Pancreas (tissue), 10 donors: Measurements from ENCODE around the gene IER5L. TPM values are rescaled to one million over a fixed set of nuclear protein-coding genes. Genes with fewer than 3 reads are reported as not detected.

Source experiments
- ATAC-seq, 4 donors: fragments of 200-7000 bp; cut with Tn5 transposase; one replicate each; pipeline versions ENCODE4 v1.8.0 to v1.9.1; 2020; ENCODE audit warnings: mild to moderate bottlenecking in 4 of 4, moderate library complexity in 4 of 4
- DNase-seq, 6 donors: peaks; one replicate each; pipeline ENCODE4 v3.0.0-alpha.2; 2020
- FAIRE-seq: peaks from 2 replicates; lab custom pipeline; 2012; peaks lifted over from hg19 to GRCh38; lab: Jason Lieb, UNC
- H3K27ac ChIP-seq, 4 donors: fragments of 200-600 bp; sonication (generic); 1 replicate in 3 of 4; 2 replicates in 1 of 4; pipeline versions ENCODE4 v1.5.0 to v1.8.0; 2020
- H3K27me3 ChIP-seq, 4 donors: fragments of 200-600 bp; one replicate each; pipeline ENCODE4 v1.8.0; 2021
- H3K36me3 ChIP-seq, 3 donors: fragments of 200-600 bp; sonication (generic) in 1 of 3; one replicate each; pipeline versions ENCODE4 v1.5.0 to v1.8.0; 2020 to 2021
- H3K4me1 ChIP-seq, 3 donors: fragments of 200-600 bp; one replicate each; pipeline ENCODE4 v1.8.0; 2021
- H3K4me3 ChIP-seq, 4 donors: fragments of 200-600 bp; sonication (generic) in 2 of 4; one replicate each; pipeline versions ENCODE4 v1.5.0 to v1.8.0; 2020 to 2021
- H3K9me3 ChIP-seq, 4 donors: fragments of 200-600 bp; one replicate each; pipeline ENCODE4 v1.8.0; 2021
- whole genome bisulfite sequencing, 2 donors: extraction: QIAGEN DNeasy Blood & Tissue Kit; methylation state at CpG; one replicate each; pipeline ENCODE4 v1.1.7; 2013; 5-methylcytosine and 5-hydroxymethylcytosine counted together
- intact Hi-C, 3 donors: fragments of 100-400 bp; cut with DNase I; formaldehyde crosslinking; loops; one replicate each; pipeline versions ENCODE4 v1.11.1 to v1.14.2; 2022
- polyA plus RNA-seq, 2 donors: library from polyadenylated mRNA; stranded (reverse); fragments of 200-250 nt; gene quantifications; one replicate each; pipeline ENCODE4 v1.2.3, GENCODE V29; 2013
- total RNA-seq, 6 donors: library from RNA; stranded (reverse); fragmentation: NEBNext Ultra II Directional in 4 of 6; extraction: Animal tissue kit (Norgen Biotek cat#: 25700) in 4 of 6; gene quantifications; one replicate each; pipeline versions ENCODE4 v1.2.1 to v1.2.4, GENCODE V29; 2021 to 2023
- TF ChIP-seq, protein P1 (sequence below), 4 donors: fragments of 200-600 bp; sonication (generic) in 3 of 4; IDR thresholded peaks; one replicate each; pipeline versions ENCODE4 v1.5.0 to v1.8.0; 2021; ENCODE audit warnings: antibody characterized with exemption in 4 of 4
- donor health status: healthy with polysubstance abuse.
- donor health status: DM: no; HTN: no; CAD: no; lungs with moderate emphysema.
- donor health status: DM: no; HTN: no; CAD: no.
- donor health status: control.
- donor health status: control.
- donor health status: Bipolar disorder and iron deficiency.
- donor health status: DM: yes; HTN: yes; CAD: no.
- donor health status: DM: no; HTN: no; CAD: no.
- donor health status: DM: no; HTN: no; CAD: no.
- donor health status: DM: yes; HTN: yes; CAD: no.

The IER5L gene
- total and polyA plus RNA-seq, 8 donors = 1.8 to 14.3 (median 6.4) TPM

DNA sequence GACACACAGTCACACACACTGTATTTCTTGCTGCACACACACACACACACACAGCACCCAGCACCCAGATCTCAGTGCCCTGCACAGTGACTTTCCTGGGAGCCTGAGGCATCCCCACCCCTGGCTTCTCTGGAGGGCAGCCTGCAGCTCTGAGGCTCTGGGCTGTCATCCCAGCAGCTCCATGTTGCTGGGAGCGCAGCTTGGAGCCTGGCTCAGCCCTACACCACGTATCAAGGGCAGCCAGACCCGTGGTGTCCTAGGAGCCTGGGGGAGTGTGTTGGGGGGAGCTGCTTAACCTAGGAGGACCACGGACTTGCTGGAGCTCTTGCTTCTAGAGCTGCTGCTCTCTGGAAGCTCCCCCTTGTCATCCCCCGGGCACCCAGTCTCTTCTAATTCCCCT is 5.2 kb downstream of the IER5L start:
- Histone ChIP-seq H3K27me3 (no peaks in the 10 kb centered on the region), H3K9me3 (no peaks in the 10 kb centered on the region), H3K4me3 (no peak overlapping the region), H3K4me1 (peaks cover 0 to 16% (median 14%) of the 10 kb centered on the region in 3 donors), H3K27ac (peak overlapping the region in 1 of 4 donors; percentile 30), H3K36me3 (no peaks in the 10 kb centered on the region)
- no peak for FAIRE-seq
- no peak for DNase-seq
- 29 to 31% methylated on average over 5 of the region's 5 CpGs for WGBS, 2 donors
- no peak for ATAC-seq
- TF ChIP-seq, protein P1, sequence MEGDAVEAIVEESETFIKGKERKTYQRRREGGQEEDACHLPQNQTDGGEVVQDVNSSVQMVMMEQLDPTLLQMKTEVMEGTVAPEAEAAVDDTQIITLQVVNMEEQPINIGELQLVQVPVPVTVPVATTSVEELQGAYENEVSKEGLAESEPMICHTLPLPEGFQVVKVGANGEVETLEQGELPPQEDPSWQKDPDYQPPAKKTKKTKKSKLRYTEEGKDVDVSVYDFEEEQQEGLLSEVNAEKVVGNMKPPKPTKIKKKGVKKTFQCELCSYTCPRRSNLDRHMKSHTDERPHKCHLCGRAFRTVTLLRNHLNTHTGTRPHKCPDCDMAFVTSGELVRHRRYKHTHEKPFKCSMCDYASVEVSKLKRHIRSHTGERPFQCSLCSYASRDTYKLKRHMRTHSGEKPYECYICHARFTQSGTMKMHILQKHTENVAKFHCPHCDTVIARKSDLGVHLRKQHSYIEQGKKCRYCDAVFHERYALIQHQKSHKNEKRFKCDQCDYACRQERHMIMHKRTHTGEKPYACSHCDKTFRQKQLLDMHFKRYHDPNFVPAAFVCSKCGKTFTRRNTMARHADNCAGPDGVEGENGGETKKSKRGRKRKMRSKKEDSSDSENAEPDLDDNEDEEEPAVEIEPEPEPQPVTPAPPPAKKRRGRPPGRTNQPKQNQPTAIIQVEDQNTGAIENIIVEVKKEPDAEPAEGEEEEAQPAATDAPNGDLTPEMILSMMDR (IDR thresholded peaks at IDR 0.05) = no peak
- intact Hi-C loops = loop anchor here in 2 of 3 donors (5.0 to 10.0 kb wide), 5 partner anchors 41 to 442 kb away; no protein-coding TSS in a partner anchor

DNA sequence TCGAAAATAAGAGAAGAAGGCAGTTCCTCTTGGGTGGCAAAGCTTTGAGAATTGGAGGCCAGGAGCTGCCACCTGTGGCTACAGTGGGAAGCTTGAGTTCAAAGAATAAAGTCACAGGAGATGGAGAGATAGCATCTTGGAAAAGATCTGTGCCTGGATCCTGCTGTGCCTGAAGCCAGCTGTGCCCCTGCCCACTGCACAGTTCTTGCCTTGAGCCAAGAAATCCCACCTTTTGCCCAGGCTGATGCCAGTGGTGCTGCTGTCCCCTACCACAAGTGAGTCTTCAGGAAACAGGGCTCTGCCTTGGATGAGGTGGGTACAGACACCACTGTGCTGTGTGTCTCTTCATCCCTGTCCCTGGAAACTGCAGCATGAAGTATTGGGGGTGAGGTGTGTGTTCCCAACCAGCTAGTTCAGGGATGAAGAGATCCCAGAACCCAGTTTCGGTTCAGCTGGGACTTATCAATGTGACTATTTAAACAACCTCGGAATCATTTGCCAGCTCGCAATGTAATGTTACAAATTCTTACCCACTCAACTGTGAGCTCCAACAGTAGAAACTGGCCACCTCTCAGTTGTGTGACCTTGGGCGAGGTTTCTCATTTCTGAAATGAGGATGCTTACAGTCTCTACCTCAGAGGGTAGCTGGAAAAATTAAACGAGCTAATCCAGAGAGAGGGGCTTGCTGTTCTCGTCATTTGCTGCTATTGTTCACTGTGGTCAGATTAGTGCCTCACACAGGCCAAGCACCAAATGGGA is 5.9 kb downstream of the IER5L start:
- 28% methylated on average over 7 of the region's 7 CpGs for WGBS, 2 donors
- no peak for FAIRE-seq
- H3K4me1 ChIP-seq = peaks cover 0 to 22% (median 17%) of the 10 kb centered on the region in 3 donors
- no peak for DNase-seq
- no peaks in the 10 kb centered on the region for H3K27me3 ChIP-seq
- intact Hi-C loops = loop anchor here in 2 of 3 donors (5.0 to 10.0 kb wide), 5 partner anchors 40 to 443 kb away; no protein-coding TSS in a partner anchor
- TF ChIP-seq, protein P1 (IDR thresholded peaks at IDR 0.05) = no peak
- no peaks in the 10 kb centered on the region for H3K9me3 ChIP-seq
- peak overlapping the region in 1 of 4 donors; percentile 30 for H3K27ac ChIP-seq
- ATAC-seq = no peak
- H3K36me3 ChIP-seq = no peaks in the 10 kb centered on the region
- H3K4me3 ChIP-seq = no peak overlapping the region

DNA sequence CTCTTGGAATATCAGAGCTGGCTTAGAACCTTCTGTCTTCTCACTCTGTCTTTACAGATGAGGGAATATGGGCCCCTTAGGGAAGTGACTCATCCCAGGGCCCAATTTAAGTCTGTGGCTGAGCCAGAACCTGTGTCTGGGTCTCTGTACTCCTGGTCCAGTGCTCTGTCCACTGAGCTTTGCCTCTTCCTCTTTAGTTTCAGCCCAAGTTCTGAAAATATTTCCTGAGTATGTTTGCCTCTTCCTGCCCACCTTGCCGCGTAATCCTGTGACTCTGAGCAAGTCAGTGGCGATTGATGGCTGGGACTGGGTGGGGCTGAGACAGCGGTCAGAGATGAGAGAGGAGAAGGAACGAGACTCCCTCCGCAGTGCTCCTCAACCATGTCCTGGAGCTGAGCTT is 7.8 kb downstream of the IER5L start:
- ATAC-seq (no peak), FAIRE-seq (no peak)
- 71 to 72% methylated on average over 6 of the region's 6 CpGs for WGBS, 2 donors

DNA sequence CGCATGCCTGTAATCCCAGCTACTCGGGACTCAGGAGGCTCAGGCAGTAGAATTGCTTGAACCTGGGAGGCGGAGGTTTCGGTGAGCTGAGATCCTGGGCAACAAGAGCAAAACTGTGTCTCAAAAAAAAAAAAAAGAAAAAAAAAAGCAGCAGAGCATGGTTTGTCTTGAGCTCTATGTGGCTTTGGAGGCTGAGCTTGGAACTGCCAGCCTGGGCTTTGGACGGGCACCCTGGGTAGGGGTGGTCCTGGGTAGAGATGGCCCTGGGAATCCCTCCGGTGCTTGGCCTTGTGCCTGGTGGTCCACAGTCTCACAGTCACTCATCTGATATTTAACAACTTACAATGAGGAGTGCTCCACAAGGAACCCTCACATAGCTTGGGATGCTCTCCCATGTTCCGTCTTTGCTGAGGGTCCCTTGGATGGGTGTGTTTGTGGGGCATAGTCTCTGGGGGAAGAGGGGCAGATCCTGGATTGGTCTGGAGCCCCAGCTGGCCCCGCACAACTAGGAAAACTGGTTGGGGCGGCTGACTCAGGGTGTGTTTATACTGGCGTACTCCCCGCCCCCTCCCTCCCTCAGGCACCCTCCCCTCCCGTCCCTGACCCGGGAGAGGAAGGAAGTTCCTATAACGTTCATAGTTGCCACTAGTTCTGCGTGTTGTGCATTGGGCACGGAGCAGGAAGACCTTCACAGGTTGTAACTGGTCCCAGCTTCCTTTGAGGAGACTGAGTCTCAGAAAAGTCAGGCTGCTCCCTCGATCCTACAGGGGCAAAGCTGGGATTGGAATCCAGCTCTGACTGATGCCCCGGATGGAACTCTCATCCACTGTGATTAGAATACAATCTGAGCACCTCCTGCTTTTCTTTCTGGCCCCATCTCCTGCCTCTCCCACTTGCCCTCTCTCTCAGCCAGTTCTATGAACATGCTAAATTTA is 11.2 kb downstream of the IER5L start:
- 10 to 13% methylated on average over 16 to 18 of the region's 18 CpGs for WGBS, 2 donors
- peak; percentile 88 to 92 (median 90) for ATAC-seq
- FAIRE-seq = no peak

More for the DNA sequence above, 7.8 kb downstream of the IER5L start:
- Histone ChIP-seq H3K4me3 (no peak overlapping the region), H3K36me3 (no peaks in the 10 kb centered on the region), H3K27me3 (no peaks in the 10 kb centered on the region), H3K4me1 (peaks cover 7 to 25% (median 20%) of the 10 kb centered on the region in 3 donors), H3K9me3 (no peaks in the 10 kb centered on the region), H3K27ac (no peak overlapping the region)
- DNase-seq = no peak
- intact Hi-C loops = loop anchor here in 2 of 3 donors (5.0 to 10.0 kb wide), 5 partner anchors 38 to 445 kb away; no protein-coding TSS in a partner anchor
- TF ChIP-seq, protein P1 (IDR thresholded peaks at IDR 0.05) = no peak

More for the DNA sequence above, 11.2 kb downstream of the IER5L start:
- no peaks in the 10 kb centered on the region for H3K36me3 ChIP-seq
- TF ChIP-seq, protein P1 (IDR thresholded peaks at IDR 0.05) = no peak
- H3K4me3 ChIP-seq = peak overlapping the region in 2 of 4 donors; percentile 22 to 23
- no peaks in the 10 kb centered on the region for H3K27me3 ChIP-seq
- no peaks in the 10 kb centered on the region for H3K9me3 ChIP-seq
- H3K4me1 ChIP-seq = peaks cover 7 to 19% (median 17%) of the 10 kb centered on the region in 3 donors
- peak; percentile 84 to 93 (median 91) for DNase-seq
- H3K27ac ChIP-seq = peak overlapping the region; percentile 48 to 88 (median 70)
- intact Hi-C loops = no loop called here
